ENCODE results near the gene PER1.

Gene PER1

GRCh38 chr17:8153957-8154607 is 1.9 kb upstream of the PER1 start:
- peak in 1 of 2 donors; percentile 81 for DNase-seq (ENCODE audit: extremely low read depth in 1 of 2, low read depth in 1 of 2)

GRCh38 chr17:8153525-8153956 is 1.3 kb upstream of the PER1 start:
- DNase-seq (ENCODE audit: extremely low read depth in 1 of 2, low read depth in 1 of 2) = no peak

GRCh38 chr17:8153031-8153451 is 837 bp upstream of the PER1 start:
- DNase-seq (ENCODE audit: extremely low read depth in 1 of 2, low read depth in 1 of 2) = no peak

GRCh38 chr17:8151641-8152111 is 528 bp downstream of the PER1 start:
- DNase-seq (ENCODE audit: extremely low read depth in 1 of 2, low read depth in 1 of 2) = no peak

DNA sequence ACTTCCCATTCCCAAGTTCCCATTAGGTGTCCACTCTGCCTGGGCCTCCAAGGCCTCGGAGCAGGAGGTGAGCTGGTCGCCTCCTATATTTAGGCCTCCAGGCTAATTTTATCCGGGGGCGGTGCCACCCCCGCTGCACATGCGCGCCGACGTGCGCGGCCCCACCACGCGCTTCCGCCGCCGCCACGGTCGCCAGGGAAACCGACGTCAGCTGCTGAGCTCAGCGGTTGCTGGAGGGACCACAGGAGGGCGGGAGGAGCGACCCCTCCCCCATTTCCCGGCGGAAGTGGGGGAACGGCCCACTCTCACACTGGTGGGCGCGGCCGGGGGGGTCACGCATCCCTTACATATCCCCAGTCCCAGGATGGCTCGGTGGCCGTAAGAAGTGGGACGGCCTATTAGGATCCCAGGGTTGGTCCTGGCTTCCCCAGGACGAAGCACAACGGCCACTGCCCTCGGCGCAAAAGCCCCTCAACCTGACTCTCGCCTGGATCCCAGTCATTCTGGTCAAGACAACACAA is 1.0 kb downstream of the PER1 start:
- DNase-seq (ENCODE audit: extremely low read depth in 1 of 2, low read depth in 1 of 2) = peak in 1 of 2 donors; percentile 88

GRCh38 chr17:8150194-8151119 is 1.7 kb downstream of the PER1 start:
- DNase-seq (ENCODE audit: extremely low read depth in 1 of 2, low read depth in 1 of 2) = no peak

GRCh38 chr17:8149419-8150193 is 2.6 kb downstream of the PER1 start:
- no peak for DNase-seq (ENCODE audit: extremely low read depth in 1 of 2, low read depth in 1 of 2)

DNA sequence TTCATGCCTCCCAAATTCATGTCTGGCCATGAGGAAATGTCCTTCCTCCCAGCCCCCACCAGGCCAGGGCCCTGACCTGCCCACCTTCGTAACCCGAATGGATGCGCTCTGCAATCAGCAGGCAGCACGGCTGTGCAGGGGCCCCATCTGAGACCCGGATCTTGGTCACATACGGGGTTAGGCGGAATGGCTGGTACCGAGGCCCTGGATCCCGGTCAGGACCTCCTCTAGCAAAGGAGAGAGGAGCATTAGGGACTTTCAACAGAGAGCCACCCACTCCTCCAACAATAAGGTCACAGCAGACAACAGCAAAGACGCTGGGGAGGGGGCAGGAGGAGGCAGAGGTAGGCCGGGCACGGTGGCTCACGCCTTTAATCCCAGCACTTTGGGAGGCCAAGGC is 3.6 kb downstream of the PER1 start:
- DNase-seq (ENCODE audit: extremely low read depth in 1 of 2, low read depth in 1 of 2) = no peak

GRCh38 chr17:8147805-8148404 is 4.3 kb downstream of the PER1 start:
- DNase-seq (ENCODE audit: extremely low read depth in 1 of 2, low read depth in 1 of 2) = no peak

- DNase-seq (ENCODE audit: extremely low read depth in 1 of 2, low read depth in 1 of 2) = no peak
Measured at GRCh38 chr17:8147141-8147804, 4.9 kb downstream of the PER1 start.

DNA sequence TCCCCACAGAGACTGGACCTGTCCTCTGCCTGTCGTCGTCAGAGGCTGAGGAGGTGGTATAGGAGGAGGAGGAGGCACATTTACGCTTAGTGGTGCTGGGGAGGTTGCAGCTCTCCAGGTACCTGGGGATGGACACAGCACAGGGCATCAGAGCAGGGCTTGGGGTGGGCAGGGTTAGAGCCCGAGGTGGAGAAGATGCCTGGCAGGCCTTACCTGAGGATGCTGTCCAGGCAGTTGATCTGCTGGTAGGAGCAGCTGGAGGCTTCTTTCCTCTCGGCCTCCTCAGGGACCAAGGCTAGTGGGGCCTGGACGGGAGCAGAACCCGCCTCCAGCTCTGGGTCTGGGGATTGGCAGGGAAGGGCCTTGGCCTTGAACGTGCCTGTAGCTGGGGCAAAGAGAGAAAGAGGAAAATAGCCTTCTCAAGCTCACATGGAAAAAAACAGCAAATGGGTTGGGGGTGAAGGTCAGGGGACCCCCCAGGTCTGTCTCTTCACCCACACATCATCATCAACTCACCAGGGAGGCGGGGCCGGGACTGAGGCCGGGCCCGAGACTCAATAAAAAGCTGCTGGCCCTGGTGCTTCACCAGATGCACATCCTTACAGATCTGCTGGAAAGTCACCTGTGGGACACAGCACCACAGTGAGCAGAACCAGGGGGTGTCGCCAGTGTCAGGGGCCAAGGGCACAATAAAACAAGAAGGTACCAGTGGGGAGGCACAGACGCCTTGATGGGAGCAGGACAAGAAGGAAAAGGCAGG is 5.6 kb downstream of the PER1 start:
- no peak for DNase-seq (ENCODE audit: extremely low read depth in 1 of 2, low read depth in 1 of 2)

DNA sequence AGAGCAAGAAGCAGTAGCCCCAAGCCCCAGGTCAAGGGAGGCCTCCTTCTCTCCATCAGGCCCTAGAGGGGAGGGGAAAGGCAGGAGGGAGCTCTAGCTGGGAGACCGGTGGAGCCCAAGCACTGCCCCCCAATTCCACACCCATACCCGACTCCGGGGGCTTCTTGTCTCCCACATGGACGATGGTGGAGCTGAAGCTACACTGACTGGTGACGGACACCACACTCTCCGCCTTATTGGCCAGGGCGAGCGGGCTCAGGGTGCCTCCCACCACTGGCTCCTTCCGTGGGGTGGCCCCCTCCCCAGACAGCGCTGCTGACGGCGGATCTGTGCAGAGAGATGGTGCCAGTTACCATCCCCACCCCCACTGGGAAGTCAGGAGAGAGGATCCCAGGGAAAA is 6.4 kb downstream of the PER1 start:
- no peak for DNase-seq (ENCODE audit: extremely low read depth in 1 of 2, low read depth in 1 of 2)

GRCh38 chr17:8144401-8145231 is 7.6 kb downstream of the PER1 start:
- no peak for DNase-seq (ENCODE audit: extremely low read depth in 1 of 2, low read depth in 1 of 2)

- no peak for DNase-seq (ENCODE audit: extremely low read depth in 1 of 2, low read depth in 1 of 2)
Measured at GRCh38 chr17:8143581-8144400, 8.4 kb downstream of the PER1 start.

GRCh38 chr17:8142887-8143580 is 9.2 kb downstream of the PER1 start:
- DNase-seq (ENCODE audit: extremely low read depth in 1 of 2, low read depth in 1 of 2) = no peak

DNA sequence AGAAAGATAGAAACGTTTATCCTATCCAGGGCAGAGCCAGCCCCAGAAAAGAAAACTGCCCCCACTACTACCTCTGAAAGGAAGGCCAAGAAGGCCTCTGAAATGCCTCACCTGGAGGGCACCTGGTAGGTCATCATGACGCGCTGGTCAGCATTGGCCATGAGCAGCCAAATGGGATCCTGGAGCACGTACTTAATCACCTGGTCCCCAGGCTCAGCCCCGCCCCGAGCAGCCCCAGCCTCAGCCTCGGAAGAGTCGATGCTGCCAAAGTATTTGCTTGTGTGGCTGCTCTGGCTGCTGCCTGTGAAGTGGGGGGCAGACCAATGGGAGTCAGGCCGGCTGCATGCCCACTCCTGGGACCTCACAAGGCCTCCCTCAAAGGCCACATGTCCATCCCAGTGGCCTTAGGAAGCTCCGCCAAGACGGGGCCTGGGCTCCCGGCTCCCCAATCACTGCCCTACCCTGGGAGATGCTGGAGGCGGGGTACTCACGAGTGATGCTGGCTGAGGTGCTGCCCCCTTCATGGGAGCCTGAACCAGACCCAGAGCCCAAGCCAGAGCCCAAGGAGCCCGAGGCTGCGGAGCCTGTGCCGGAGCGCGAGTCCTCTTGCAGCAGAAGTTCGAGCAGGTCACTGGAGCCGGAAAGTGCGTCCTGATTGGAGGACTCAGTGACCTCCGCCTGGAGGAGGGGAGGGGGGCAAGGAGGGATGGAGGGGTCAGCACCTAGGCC is 9.9 kb downstream of the PER1 start:
- DNase-seq (ENCODE audit: extremely low read depth in 1 of 2, low read depth in 1 of 2) = no peak

Data from activated CD8-positive, alpha-beta memory T cell treated with anti-CD3 and anti-CD28 coated beads for 1 hour (primary cell).